ENCODE results near the gene COLQ.

The COLQ gene

DNA sequence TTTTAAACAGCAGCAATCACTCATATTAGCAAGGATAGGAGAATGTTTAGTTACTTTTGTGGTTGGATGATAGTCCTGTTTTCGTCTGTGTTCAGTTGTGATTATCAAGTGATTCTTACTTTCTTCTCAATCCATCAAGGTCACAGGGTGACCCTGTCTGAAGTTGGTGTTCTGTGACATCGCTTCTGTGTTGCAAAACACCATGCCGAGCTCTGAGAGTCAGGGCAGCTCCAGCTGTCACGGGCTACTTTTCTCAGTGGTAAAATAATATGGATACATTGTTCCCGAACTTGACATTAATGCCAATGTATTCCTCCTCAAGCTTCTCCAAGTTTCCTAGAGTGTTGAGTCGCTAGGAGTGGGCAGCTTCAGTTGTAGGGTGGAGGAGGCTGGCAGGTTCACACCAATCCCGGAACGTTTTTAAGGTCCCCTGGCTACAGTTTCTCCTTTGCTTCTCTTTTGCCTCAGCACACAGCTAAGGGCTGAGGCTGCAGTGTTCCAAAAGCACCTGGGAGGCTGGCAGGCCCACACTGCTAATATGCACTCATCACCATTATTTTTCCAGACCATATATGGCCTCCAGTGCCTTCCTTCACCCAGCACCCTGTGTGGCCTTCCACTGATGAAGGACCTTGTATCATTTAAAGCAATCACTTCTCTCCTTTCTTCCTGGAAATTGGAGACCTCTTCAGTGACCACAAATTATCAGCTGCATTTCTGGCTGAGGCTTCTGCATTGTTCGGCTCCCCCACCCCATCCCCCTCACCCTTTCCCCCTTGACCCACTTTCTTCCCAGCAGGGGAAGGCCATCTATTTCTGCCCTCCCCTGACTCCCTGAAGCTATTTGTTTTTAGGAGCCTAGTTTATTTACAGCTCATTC, 25.8 kb downstream of the COLQ start:
- TF ChIP-seq, protein P1, sequence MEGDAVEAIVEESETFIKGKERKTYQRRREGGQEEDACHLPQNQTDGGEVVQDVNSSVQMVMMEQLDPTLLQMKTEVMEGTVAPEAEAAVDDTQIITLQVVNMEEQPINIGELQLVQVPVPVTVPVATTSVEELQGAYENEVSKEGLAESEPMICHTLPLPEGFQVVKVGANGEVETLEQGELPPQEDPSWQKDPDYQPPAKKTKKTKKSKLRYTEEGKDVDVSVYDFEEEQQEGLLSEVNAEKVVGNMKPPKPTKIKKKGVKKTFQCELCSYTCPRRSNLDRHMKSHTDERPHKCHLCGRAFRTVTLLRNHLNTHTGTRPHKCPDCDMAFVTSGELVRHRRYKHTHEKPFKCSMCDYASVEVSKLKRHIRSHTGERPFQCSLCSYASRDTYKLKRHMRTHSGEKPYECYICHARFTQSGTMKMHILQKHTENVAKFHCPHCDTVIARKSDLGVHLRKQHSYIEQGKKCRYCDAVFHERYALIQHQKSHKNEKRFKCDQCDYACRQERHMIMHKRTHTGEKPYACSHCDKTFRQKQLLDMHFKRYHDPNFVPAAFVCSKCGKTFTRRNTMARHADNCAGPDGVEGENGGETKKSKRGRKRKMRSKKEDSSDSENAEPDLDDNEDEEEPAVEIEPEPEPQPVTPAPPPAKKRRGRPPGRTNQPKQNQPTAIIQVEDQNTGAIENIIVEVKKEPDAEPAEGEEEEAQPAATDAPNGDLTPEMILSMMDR (IDR thresholded peaks at IDR 0.05; ENCODE audit: insufficient read depth, low read depth, low read length, missing control alignments): no peak
- no peak overlapping the region for H3K4me3 ChIP-seq (ENCODE audit: low read depth, low read length)
- no peak for DNase-seq (ENCODE audit: low read depth)

DNA sequence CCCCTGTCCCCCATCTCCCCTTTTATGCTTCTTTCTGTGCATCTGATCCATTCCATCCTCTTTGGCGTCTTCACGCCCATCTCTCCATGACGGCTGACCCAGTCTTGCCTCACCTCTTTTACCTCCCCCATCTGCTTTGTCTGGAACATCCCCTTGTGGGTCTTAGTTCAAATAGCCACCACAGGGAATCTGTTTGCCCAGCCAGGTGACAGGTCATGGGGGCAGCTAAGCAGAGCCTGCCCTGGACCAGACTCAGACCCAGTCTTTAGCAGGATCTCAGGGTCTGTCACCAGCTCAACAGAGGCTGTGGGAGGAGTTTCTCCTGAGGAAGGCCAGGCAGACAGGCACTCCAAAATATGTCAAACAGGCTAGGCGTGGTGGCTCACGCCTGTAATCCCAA, 28.1 kb downstream of the COLQ start:
- TF ChIP-seq, protein P1 (IDR thresholded peaks at IDR 0.05; ENCODE audit: insufficient read depth, low read depth, low read length, missing control alignments): no peak
- no peak for DNase-seq (ENCODE audit: low read depth)
- H3K4me3 ChIP-seq (ENCODE audit: low read depth, low read length): no peak overlapping the region

DNA sequence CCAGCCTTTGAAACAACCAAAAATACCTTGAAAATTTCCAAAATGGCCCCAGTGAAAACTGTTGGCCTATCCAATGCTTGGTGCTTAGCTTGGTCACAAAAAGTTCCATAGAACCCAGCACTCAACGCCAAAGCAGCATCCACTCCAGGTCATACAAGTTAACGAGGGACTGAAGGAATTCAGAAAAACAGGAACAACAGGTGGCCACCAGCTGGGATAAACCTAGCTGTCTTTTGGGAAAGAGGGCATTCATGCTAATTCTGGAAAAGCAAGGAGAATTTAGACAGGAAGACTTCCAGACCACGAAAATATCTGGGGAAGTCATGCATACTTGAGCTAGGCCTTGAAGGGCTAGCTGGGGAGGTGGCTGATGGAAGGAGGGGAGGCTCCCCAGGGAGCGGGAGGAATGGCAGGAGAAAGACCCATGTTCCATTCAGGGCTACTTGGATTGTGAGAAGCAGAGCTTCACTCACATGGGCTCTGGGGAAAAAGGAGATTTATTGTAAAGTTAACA, 28.6 kb downstream of the COLQ start:
- no peak for DNase-seq (ENCODE audit: low read depth)
- TF ChIP-seq, protein P1 (IDR thresholded peaks at IDR 0.05; ENCODE audit: insufficient read depth, low read depth, low read length, missing control alignments): no peak
- no peak overlapping the region for H3K4me3 ChIP-seq (ENCODE audit: low read depth, low read length)

DNA sequence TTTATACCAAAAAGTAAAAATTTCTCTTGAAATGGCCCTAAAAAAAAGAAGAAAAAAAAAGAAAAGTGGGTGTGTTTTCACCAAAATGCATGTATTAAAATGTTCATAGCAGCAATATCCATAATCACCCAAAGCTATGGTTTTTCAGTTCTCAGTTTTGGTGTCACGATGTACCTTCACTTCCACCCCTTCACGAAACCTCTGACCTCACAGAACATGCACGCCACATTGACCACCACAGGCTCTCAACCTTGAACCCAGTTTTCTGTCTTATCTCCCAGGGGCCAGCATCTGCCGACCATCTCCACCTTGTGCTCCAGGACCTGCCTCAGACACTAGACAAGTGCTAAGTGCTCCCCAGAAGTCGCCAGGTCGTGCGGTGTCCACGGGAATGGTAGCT, 30.4 kb downstream of the COLQ start:
- DNase-seq (ENCODE audit: low read depth): peak; percentile 54
- H3K4me3 ChIP-seq (ENCODE audit: low read depth, low read length): no peak overlapping the region
- TF ChIP-seq, protein P1 (IDR thresholded peaks at IDR 0.05; ENCODE audit: insufficient read depth, low read depth, low read length, missing control alignments): no peak

DNA sequence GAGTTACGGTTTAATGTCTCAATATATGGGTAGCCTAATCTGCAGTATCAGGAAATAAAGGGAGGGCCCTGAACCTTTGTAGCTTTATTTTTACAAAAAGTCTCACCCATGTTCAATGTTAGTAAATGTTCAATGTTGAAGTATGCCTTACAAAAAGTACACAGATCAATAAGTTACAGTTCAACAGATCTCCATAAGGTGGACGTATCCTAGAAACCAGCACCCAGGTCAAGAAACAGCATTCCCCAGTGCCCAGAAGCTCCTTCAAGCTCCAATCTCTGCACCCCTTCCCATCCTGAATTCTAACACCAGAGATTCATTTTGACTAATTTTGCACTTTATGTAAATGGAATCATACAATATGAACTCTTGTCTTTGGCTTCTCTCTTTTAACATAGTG, 31.3 kb downstream of the COLQ start:
- TF ChIP-seq, protein P1 (IDR thresholded peaks at IDR 0.05; ENCODE audit: insufficient read depth, low read depth, low read length, missing control alignments): no peak
- no peak overlapping the region for H3K4me3 ChIP-seq (ENCODE audit: low read depth, low read length)
- DNase-seq (ENCODE audit: low read depth): no peak

DNA sequence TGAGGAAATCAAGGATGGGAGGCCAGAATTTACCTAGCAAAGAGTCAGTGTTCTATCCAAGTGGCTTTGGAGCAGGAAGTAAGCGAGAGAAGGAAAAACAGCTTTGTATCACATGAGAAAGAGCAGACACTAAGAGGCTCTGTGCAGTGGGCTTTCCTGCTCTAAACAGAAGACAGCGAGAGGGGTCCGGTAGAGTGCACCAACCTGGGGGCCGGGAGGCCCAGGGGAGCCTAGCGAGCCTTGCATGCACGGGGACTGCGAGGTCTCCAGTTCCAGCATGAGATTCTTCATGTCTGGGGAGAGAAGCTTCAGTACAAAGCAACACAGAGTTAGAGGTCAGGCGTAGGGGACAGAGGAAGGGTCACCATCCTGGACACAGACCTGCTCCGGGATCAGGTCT, 33.5 kb downstream of the COLQ start:
- DNase-seq (ENCODE audit: low read depth): no peak
- TF ChIP-seq, protein P1 (IDR thresholded peaks at IDR 0.05; ENCODE audit: insufficient read depth, low read depth, low read length, missing control alignments): no peak
- no peak overlapping the region for H3K4me3 ChIP-seq (ENCODE audit: low read depth, low read length)
